Tibial artery (tissue), 4 donors: ENCODE results near the gene ENO4.

ENCODE experiments used
- DNase-seq, 2 donors: peaks; one replicate each; pipeline ENCODE4 v3.0.0-alpha.2; 2019
- H3K27ac ChIP-seq, 2 donors: fragments of 200-600 bp; sonication (generic) in 1 of 2; 1 replicate in 1 of 2; 2 replicates in 1 of 2; pipeline ENCODE4 v1.5.1; 2018 to 2019; ENCODE audit warnings: mild to moderate bottlenecking in 1 of 2
- H3K27me3 ChIP-seq, 2 donors: fragments of 200-600 bp; sonication (generic) in 1 of 2; one replicate each; pipeline versions ENCODE4 v1.5.1 to v1.6.0; 2016 to 2019
- H3K36me3 ChIP-seq, 3 donors: fragments of 200-600 bp; sonication (generic) in 2 of 3; one replicate each; pipeline ENCODE4 v1.5.1; 2016 to 2019; ENCODE audit warnings: mild to moderate bottlenecking in 2 of 3
- H3K4me1 ChIP-seq, 4 donors: fragments of 200-600 bp; sonication (generic) in 2 of 4; 1 replicate in 3 of 4; 2 replicates in 1 of 4; pipeline ENCODE4 v1.5.1; 2016 to 2019
- H3K4me3 ChIP-seq, 2 donors: fragments of 200-600 bp; sonication (generic) in 1 of 2; 1 replicate in 1 of 2; 2 replicates in 1 of 2; pipeline ENCODE4 v1.5.1; 2018 to 2019; ENCODE audit warnings: mild to moderate bottlenecking in 2 of 2
- H3K9me3 ChIP-seq, 3 donors: fragments of 200-600 bp; sonication (generic) in 1 of 3; one replicate each; pipeline ENCODE4 v1.5.1; 2016 to 2019
- intact Hi-C: fragments of 100-400 bp; cut with DNase I; formaldehyde crosslinking; loops from one replicate; pipeline ENCODE4 v1.15.0; 2023; ENCODE audit warnings: low total_unique reads
- TF ChIP-seq, protein P1 (sequence below), 2 experiments: fragments of 200-600 bp in 1 of 2; fragments of 450-650 bp in 1 of 2; IDR thresholded peaks; one replicate each; pipeline ENCODE4 v1.5.1; 2017 to 2019; ENCODE audit warnings: antibody characterized with exemption in 2 of 2, mild to moderate bottlenecking in 1 of 2, moderate library complexity in 1 of 2

ENO4 gene

DNA sequence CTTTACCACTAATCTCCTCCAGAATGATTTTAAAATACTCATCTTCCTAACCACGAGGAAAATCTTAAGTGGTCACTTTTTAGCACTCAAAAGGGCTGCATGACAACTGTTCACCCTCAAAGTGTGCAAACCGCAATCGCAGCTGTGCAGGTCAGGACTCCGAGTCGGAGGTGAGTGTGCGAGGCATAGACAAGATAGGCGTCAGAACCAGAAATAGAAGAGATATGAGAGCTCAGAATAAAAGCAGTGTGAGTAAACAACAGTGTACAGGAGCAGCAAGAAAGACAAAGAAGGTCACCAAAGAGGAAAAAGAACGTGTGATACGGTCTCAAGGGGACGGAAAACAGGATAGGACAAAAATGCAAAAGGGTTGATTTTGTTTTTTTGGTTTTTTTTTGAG lies 17.5 kb upstream of the ENO4 start:
- H3K4me1 ChIP-seq = no peaks in the 10 kb centered on the region
- H3K4me3 ChIP-seq = no peak overlapping the region
- peaks cover 0 to 49% (median 0%) of the 10 kb centered on the region in 3 donors for H3K36me3 ChIP-seq
- H3K27ac ChIP-seq = no peak overlapping the region
- no peaks in the 10 kb centered on the region for H3K9me3 ChIP-seq
- no peak for DNase-seq
- no peaks in the 10 kb centered on the region for H3K27me3 ChIP-seq
- TF ChIP-seq, protein P1, sequence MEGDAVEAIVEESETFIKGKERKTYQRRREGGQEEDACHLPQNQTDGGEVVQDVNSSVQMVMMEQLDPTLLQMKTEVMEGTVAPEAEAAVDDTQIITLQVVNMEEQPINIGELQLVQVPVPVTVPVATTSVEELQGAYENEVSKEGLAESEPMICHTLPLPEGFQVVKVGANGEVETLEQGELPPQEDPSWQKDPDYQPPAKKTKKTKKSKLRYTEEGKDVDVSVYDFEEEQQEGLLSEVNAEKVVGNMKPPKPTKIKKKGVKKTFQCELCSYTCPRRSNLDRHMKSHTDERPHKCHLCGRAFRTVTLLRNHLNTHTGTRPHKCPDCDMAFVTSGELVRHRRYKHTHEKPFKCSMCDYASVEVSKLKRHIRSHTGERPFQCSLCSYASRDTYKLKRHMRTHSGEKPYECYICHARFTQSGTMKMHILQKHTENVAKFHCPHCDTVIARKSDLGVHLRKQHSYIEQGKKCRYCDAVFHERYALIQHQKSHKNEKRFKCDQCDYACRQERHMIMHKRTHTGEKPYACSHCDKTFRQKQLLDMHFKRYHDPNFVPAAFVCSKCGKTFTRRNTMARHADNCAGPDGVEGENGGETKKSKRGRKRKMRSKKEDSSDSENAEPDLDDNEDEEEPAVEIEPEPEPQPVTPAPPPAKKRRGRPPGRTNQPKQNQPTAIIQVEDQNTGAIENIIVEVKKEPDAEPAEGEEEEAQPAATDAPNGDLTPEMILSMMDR (IDR thresholded peaks at IDR 0.05) = no peak
- intact Hi-C loops = no loop called here

DNA sequence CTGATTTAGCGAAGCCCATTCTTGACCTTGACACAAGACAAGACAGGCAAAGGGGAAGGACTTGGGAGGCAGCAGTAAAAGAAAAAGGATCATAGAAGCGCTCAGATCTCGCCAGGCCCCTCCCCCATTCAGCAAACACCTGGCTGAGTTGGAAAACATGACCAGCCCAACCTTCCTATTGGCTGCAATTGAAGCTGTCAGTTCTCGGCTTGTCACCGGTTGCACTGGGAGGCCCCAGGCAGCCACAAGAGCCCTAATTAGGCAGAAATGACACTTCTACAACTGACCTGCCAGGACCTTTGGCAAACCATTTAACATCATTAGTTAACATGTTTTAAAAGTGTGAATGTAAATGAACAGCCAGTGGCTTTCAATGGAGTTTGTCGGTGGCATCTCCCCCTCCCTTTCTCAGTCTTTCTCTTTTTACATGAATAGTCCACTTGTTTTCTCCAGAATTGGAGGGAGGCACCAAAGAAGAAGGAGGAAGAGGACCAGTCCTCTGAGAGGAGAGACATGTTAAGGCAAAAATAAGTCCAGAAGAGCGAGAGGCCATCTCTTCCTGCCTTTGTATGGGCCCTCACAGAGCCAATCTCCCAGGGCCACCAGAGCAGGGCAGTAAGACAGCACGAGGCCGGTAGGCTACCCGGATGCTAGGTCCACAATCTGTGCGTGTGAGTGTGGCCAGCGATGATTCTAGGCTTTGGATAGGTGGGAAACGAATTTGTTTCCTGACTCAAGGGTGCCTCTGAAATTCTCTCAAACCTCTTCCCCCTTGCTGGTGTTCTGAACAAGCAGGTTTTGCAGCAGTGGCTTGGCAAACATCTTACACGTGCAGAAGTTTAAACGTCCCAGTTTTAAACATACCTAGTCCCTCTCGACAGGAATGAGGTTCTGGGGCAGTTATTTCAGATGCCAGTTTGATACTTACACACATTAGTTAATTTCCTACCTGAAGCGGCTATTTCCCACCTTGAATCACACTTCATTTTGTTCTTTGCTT lies 15.0 kb upstream of the ENO4 start:
- Histone ChIP-seq H3K9me3 (no peaks in the 10 kb centered on the region), H3K27ac (no peak overlapping the region), H3K36me3 (peaks cover 0 to 44% (median 0%) of the 10 kb centered on the region in 3 donors), H3K27me3 (no peaks in the 10 kb centered on the region), H3K4me1 (no peaks in the 10 kb centered on the region), H3K4me3 (no peak overlapping the region)
- intact Hi-C loops = no loop called here
- TF ChIP-seq, protein P1 (IDR thresholded peaks at IDR 0.05) = no peak
- no peak for DNase-seq

DNA sequence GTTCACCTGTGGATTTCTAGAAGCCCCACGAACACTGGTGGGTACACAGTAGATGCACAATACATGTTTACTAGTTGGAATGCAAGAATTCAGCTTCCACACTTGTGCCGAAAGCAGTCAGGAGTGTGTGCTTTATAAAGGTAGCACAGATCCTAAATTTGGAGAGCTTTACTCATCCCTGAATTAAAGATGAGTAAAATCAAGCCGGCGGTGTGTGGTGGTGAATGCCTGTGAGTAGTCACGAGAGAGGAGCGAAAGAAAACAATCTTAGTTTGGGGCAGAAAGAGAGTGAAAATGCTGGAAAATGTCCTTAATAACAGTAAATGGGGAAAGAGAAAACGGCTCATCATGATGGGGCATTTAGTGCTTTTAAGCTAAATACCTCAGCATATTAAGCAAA lies 13.6 kb upstream of the ENO4 start:
- no peak for DNase-seq
- H3K27me3 ChIP-seq = no peaks in the 10 kb centered on the region
- H3K9me3 ChIP-seq = no peaks in the 10 kb centered on the region
- H3K4me3 ChIP-seq = no peak overlapping the region
- TF ChIP-seq, protein P1 (IDR thresholded peaks at IDR 0.05) = no peak
- H3K36me3 ChIP-seq = peaks cover 0 to 31% (median 0%) of the 10 kb centered on the region in 3 donors
- intact Hi-C loops = no loop called here
- H3K4me1 ChIP-seq = no peaks in the 10 kb centered on the region
- no peak overlapping the region for H3K27ac ChIP-seq

DNA sequence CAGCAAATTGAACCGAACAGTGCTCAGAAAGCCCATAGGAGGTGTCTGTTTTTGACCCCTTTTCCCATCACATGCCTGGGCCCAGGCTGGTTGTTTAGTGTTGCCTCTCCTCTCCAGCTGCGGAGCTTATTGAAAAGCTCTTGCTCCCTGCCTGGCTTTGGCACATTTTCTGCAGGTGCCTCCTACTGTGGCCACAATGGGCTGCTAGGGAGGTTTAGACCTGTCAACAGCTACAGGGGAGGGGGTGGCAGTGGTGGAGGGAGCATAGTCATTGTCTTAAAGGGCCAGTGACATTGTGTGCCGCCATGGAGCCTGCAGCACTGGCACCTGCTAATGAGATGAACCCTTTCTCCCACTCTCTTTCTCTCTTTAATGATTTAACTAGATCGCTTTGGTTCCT lies 13.2 kb upstream of the ENO4 start:
- intact Hi-C loops = no loop called here
- H3K4me3 ChIP-seq = no peak overlapping the region
- no peaks in the 10 kb centered on the region for H3K9me3 ChIP-seq
- H3K4me1 ChIP-seq = no peaks in the 10 kb centered on the region
- TF ChIP-seq, protein P1 (IDR thresholded peaks at IDR 0.05) = no peak
- DNase-seq = no peak
- H3K27ac ChIP-seq = no peak overlapping the region
- H3K27me3 ChIP-seq = no peaks in the 10 kb centered on the region
- peaks cover 0 to 27% (median 0%) of the 10 kb centered on the region in 3 donors for H3K36me3 ChIP-seq

DNA sequence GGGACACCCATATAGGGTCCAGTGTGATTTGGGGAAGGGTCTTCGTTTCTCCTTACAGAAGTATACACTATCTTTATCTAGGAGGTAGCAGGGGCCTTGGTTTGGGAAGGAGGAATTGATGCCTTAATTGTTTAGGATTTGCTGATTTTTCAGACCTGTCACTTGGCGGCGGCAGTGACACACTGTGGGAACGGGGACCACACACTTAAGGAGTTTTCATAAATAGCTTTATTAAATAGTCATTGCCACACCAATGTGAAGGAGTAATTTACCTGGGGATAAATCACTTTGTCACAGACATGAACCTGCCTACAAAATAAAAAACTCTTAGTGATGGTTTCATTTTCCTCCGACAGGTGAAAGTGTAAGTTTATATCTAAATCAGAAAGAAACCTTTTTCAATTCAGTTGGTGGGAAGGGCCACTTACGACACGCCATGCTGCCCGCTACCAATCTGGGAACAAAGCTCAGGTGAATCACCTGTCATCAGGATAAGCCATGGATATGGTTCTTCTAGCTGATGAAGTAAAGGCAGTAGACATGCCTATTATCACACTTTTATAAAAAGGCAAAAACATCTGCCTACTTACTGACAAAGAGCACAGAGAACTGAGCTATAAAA lies 12.3 kb upstream of the ENO4 start:
- Histone ChIP-seq H3K27me3 (no peaks in the 10 kb centered on the region), H3K36me3 (peaks cover 0 to 17% (median 0%) of the 10 kb centered on the region in 3 donors), H3K9me3 (no peaks in the 10 kb centered on the region), H3K4me1 (no peaks in the 10 kb centered on the region), H3K4me3 (no peak overlapping the region), H3K27ac (no peak overlapping the region)
- DNase-seq = no peak
- intact Hi-C loops = no loop called here
- TF ChIP-seq, protein P1 (IDR thresholded peaks at IDR 0.05) = no peak
